ENCODE results near the gene RIIAD1.
"Not testable (repeated sequence)": the region's sequence is repeated elsewhere in the genome, so short reads cannot be mapped to it uniquely, and the experiment has no call there.

Gene RIIAD1

GRCh38 chr1:151729966-151730291 is 8.6 kb downstream of the RIIAD1 start:
- H3K27me3 Mint-ChIP-seq (ENCODE audit: low read depth): peaks cover 58% of the 10 kb centered on the region
- no peak for TF ChIP-seq CTCF (IDR thresholded peaks at IDR 0.05; ENCODE audit: unreplicated experiment in 3 of 3)
- no peaks in the 10 kb centered on the region for H3K9me3 Mint-ChIP-seq
- H3K4me3 Mint-ChIP-seq: no peak overlapping the region
- H3K36me3 Mint-ChIP-seq (ENCODE audit: low read depth): no peaks in the 10 kb centered on the region
- H3K4me1 Mint-ChIP-seq: peaks cover 10% of the 10 kb centered on the region
- no peak overlapping the region for H3K27ac Mint-ChIP-seq

- no peaks in the 10 kb centered on the region for H3K36me3 Mint-ChIP-seq (ENCODE audit: low read depth)
- peaks cover 9% of the 10 kb centered on the region for H3K9me3 Mint-ChIP-seq
- H3K4me1 Mint-ChIP-seq: peaks cover 8% of the 10 kb centered on the region
- no peak overlapping the region for H3K4me3 Mint-ChIP-seq
- peaks cover 43% of the 10 kb centered on the region for H3K27me3 Mint-ChIP-seq (ENCODE audit: low read depth)
- no peak overlapping the region for H3K27ac Mint-ChIP-seq
- TF ChIP-seq CTCF (IDR thresholded peaks at IDR 0.05; ENCODE audit: unreplicated experiment in 3 of 3): no peak
These were observed 11.8 kb downstream of the RIIAD1 start for GRCh38 chr1:151733126-151733525.

GRCh38 chr1:151733995-151734394 is 12.7 kb downstream of the RIIAD1 start:
- H3K36me3 Mint-ChIP-seq (ENCODE audit: low read depth); H3K4me1 Mint-ChIP-seq; H3K27ac Mint-ChIP-seq; H3K4me3 Mint-ChIP-seq: not testable (repeated sequence)
- H3K9me3 Mint-ChIP-seq: peaks cover 12% of the 10 kb centered on the region
- H3K27me3 Mint-ChIP-seq (ENCODE audit: low read depth): peaks cover 39% of the 10 kb centered on the region

- H3K4me3 Mint-ChIP-seq: no peak overlapping the region
- no peak overlapping the region for H3K27ac Mint-ChIP-seq
- H3K9me3 Mint-ChIP-seq: peaks cover 12% of the 10 kb centered on the region
- no peak for TF ChIP-seq CTCF (IDR thresholded peaks at IDR 0.05; ENCODE audit: unreplicated experiment in 3 of 3)
- H3K36me3 Mint-ChIP-seq (ENCODE audit: low read depth): no peaks in the 10 kb centered on the region
- H3K4me1 Mint-ChIP-seq: no peaks in the 10 kb centered on the region
- peaks cover 34% of the 10 kb centered on the region for H3K27me3 Mint-ChIP-seq (ENCODE audit: low read depth)
These were observed 15.7 kb downstream of the RIIAD1 start for GRCh38 chr1:151737026-151737425.

GRCh38 chr1:151737479-151737878 is 16.2 kb downstream of the RIIAD1 start:
- no peaks in the 10 kb centered on the region for H3K36me3 Mint-ChIP-seq (ENCODE audit: low read depth)
- H3K9me3 Mint-ChIP-seq: peaks cover 12% of the 10 kb centered on the region
- H3K27ac Mint-ChIP-seq: no peak overlapping the region
- no peak for TF ChIP-seq CTCF (IDR thresholded peaks at IDR 0.05; ENCODE audit: unreplicated experiment in 3 of 3)
- H3K4me1 Mint-ChIP-seq: no peaks in the 10 kb centered on the region
- no peak overlapping the region for H3K4me3 Mint-ChIP-seq
- peaks cover 35% of the 10 kb centered on the region for H3K27me3 Mint-ChIP-seq (ENCODE audit: low read depth)

GRCh38 chr1:151739590-151740355 is 18.5 kb downstream of the RIIAD1 start:
- Mint-ChIP-seq H3K27me3 (ENCODE audit: low read depth) (peaks cover 50% of the 10 kb centered on the region), H3K4me3 (no peak overlapping the region), H3K36me3 (ENCODE audit: low read depth) (no peaks in the 10 kb centered on the region), H3K9me3 (peaks cover 12% of the 10 kb centered on the region), H3K27ac (no peak overlapping the region), H3K4me1 (no peaks in the 10 kb centered on the region)
- TF ChIP-seq CTCF (IDR thresholded peaks at IDR 0.05; ENCODE audit: unreplicated experiment in 3 of 3): no peak

Measured in nephron (organoid).